ENCODE data around the gene UBE4A. TPM values are rescaled to one million over a fixed set of nuclear protein-coding genes. Genes with fewer than 3 reads are reported as not detected.

Gene UBE4A
- polyA plus RNA-seq, 1 donor (not counting 4 experiments of a cell fraction or from before 2014, with no cell fraction given): 19.5 TPM

DNA sequence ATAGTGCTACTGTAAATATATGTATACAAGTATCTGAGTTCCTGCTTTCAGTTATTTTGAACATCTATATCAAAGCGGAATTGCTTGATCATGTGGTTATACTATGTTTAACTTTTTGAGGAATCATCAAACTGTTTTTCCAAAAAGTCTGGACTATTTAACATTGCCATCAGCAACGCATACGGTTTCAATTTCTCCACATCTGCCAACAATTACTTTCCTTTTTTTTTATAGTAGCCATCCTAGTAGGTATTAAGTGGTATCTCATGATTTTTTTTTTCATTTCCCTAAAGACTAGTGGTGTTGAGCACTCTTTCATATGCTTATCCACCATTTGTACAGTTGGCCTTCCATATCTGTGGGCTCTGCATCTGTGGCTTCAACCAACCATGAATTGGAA, 1.3 kb upstream of the UBE4A start:
- H3K27me3 ChIP-seq (ENCODE audit: control insufficient read depth, extremely low read depth, insufficient read depth, low read length): no peaks in the 10 kb centered on the region
- no peak overlapping the region for H3K4me3 ChIP-seq (ENCODE audit: control insufficient read depth in 2 of 3, extremely low read depth in 1 of 3, insufficient read depth in 2 of 3, low read depth in 1 of 3, low read length in 3 of 3)
- TF ChIP-seq, protein P1, sequence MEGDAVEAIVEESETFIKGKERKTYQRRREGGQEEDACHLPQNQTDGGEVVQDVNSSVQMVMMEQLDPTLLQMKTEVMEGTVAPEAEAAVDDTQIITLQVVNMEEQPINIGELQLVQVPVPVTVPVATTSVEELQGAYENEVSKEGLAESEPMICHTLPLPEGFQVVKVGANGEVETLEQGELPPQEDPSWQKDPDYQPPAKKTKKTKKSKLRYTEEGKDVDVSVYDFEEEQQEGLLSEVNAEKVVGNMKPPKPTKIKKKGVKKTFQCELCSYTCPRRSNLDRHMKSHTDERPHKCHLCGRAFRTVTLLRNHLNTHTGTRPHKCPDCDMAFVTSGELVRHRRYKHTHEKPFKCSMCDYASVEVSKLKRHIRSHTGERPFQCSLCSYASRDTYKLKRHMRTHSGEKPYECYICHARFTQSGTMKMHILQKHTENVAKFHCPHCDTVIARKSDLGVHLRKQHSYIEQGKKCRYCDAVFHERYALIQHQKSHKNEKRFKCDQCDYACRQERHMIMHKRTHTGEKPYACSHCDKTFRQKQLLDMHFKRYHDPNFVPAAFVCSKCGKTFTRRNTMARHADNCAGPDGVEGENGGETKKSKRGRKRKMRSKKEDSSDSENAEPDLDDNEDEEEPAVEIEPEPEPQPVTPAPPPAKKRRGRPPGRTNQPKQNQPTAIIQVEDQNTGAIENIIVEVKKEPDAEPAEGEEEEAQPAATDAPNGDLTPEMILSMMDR (optimal IDR thresholded peaks at IDR 0.05 in 1 of 3, IDR thresholded peaks at IDR 0.05 in 1 of 3, conservative IDR thresholded peaks at IDR 0.05 in 1 of 3; ENCODE audit: extremely low read depth in 1 of 3, insufficient read depth in 2 of 3, low read length in 3 of 3): no peak
- TF ChIP-seq EZH2 (IDR thresholded peaks at IDR 0.05; ENCODE audit: low read length): no peak
- FAIRE-seq (no peak), DNase-seq (ENCODE audit: low read depth, low spot score) (no peak)
- dilution Hi-C loops (cut with MboI; ENCODE audit: extremely low pct_ligation_motif_present, low sequenced_read_pairs): no loop called here
- no peaks in the 10 kb centered on the region for H3K36me3 ChIP-seq (ENCODE audit: control insufficient read depth in 2 of 2, extremely low read depth in 1 of 2, insufficient read depth in 2 of 2, low read length in 2 of 2)
- peaks cover 10% of the 10 kb centered on the region for H3K4me1 ChIP-seq (ENCODE audit: control insufficient read depth, extremely low read depth, insufficient read depth, low read length)
- H3K4me2 ChIP-seq (ENCODE audit: control insufficient read depth, extremely low read depth, insufficient read depth, low read depth, low read length): no peak overlapping the region
- no peaks in the 10 kb centered on the region for H4K20me1 ChIP-seq (ENCODE audit: control insufficient read depth, extremely low read depth, insufficient read depth, low read length)
- H3K9ac ChIP-seq (ENCODE audit: control insufficient read depth, extremely low read depth, insufficient read depth, low read length): no peak overlapping the region
- H3K9me3 ChIP-seq (ENCODE audit: control insufficient read depth, low read depth, low read length): no peaks in the 10 kb centered on the region
- no peak overlapping the region for H2AFZ ChIP-seq (ENCODE audit: control insufficient read depth, low read length)
- peaks cover 35% of the 10 kb centered on the region for H3K79me2 ChIP-seq (ENCODE audit: control insufficient read depth, insufficient read depth, low read length)
- no peaks in the 10 kb centered on the region for H3K9me1 ChIP-seq (ENCODE audit: control insufficient read depth, extremely low read depth, insufficient read depth, low read length)
- no peak overlapping the region for H3K27ac ChIP-seq (ENCODE audit: control insufficient read depth, insufficient read depth, low read length)

DNA sequence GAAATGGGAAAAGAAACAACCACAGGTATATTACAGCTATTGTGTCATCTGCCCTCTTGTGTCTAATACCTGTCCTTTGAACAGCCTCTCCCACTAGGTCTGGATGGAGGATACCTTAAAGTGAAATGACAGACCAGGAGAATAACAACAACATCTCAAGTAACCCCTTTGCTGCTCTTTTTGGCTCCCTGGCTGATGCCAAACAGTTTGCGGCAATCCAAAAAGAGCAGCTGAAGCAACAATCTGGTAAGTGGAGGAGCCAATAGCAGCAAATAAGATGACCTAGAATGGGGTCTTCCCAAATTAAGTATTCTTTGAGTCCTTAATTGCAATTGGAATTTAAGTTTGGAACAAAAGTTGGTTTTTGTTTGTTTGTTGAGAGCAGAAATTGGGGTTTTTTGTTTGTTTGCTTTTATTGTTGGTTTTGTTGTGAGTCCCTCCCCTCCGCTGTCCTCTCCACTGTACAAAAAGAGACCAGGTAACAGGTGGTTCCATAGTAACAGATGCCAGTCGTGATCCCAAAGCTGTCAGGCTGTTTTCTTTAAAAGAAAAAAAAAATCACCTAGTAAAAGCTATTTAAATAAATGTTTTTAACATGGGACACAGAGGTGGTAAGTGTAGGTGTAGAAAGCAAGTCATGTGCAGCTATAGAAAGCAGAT, 5.7 kb downstream of the UBE4A start:
- Histone ChIP-seq H3K27me3 (ENCODE audit: control insufficient read depth, extremely low read depth, insufficient read depth, low read length) (no peaks in the 10 kb centered on the region), H3K9me1 (ENCODE audit: control insufficient read depth, extremely low read depth, insufficient read depth, low read length) (no peaks in the 10 kb centered on the region), H3K36me3 (ENCODE audit: control insufficient read depth in 2 of 2, extremely low read depth in 1 of 2, insufficient read depth in 2 of 2, low read length in 2 of 2) (peaks cover 9 to 26% of the 10 kb centered on the region in 2 experiments), H3K4me1 (ENCODE audit: control insufficient read depth, extremely low read depth, insufficient read depth, low read length) (peaks cover 5% of the 10 kb centered on the region), H3K79me2 (ENCODE audit: control insufficient read depth, insufficient read depth, low read length) (peaks cover 38% of the 10 kb centered on the region), H3K9ac (ENCODE audit: control insufficient read depth, extremely low read depth, insufficient read depth, low read length) (no peak overlapping the region), H3K27ac (ENCODE audit: control insufficient read depth, insufficient read depth, low read length) (no peak overlapping the region), H3K4me2 (ENCODE audit: control insufficient read depth, extremely low read depth, insufficient read depth, low read depth, low read length) (no peak overlapping the region), H3K9me3 (ENCODE audit: control insufficient read depth, low read depth, low read length) (no peaks in the 10 kb centered on the region), H3K4me3 (ENCODE audit: control insufficient read depth in 2 of 3, extremely low read depth in 1 of 3, insufficient read depth in 2 of 3, low read depth in 1 of 3, low read length in 3 of 3) (no peak overlapping the region), H2AFZ (ENCODE audit: control insufficient read depth, low read length) (no peak overlapping the region), H4K20me1 (ENCODE audit: control insufficient read depth, extremely low read depth, insufficient read depth, low read length) (no peaks in the 10 kb centered on the region)
- dilution Hi-C loops (cut with MboI; ENCODE audit: extremely low pct_ligation_motif_present, low sequenced_read_pairs): no loop called here
- no peak for TF ChIP-seq EZH2 (IDR thresholded peaks at IDR 0.05; ENCODE audit: low read length)
- TF ChIP-seq, protein P1 (optimal IDR thresholded peaks at IDR 0.05 in 1 of 3, IDR thresholded peaks at IDR 0.05 in 1 of 3, conservative IDR thresholded peaks at IDR 0.05 in 1 of 3; ENCODE audit: extremely low read depth in 1 of 3, insufficient read depth in 2 of 3, low read length in 3 of 3): no peak
- DNase-seq (ENCODE audit: low read depth, low spot score): no peak
- FAIRE-seq: no peak

Measured in keratinocyte (primary cell).